T1000 (cell line): ENCODE data around the gene NEURL2.
A peak's percentile ranks its signal among the peaks of the same experiment; 100 is the strongest.
"Not testable (repeated sequence)": the region's sequence is repeated elsewhere in the genome, so short reads cannot be mapped to it uniquely, and the experiment has no call there.

ENCODE experiments used
- DNase-seq: peaks from one replicate; lab custom pipeline; 2025; ENCODE audit warnings: mixed read lengths; lab: John Stamatoyannopoulos, UW

Gene NEURL2, protein sequence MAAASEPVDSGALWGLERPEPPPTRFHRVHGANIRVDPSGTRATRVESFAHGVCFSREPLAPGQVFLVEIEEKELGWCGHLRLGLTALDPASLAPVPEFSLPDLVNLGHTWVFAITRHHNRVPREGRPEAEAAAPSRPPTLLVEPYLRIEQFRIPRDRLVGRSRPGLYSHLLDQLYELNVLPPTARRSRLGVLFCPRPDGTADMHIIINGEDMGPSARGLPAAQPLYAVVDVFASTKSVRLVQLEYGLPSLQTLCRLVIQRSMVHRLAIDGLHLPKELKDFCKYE

GRCh38 chr20:45890985-45891983 is at the start of gene NEURL2, which contains the start of gene CTSA:
Gene NEURL2, minus strand, starts transcription at chr20:45891208. Its CDS starts 217 bp downstream, at chr20:45890991.
Gene CTSA, plus strand, starts transcription at chr20:45891335. Its CDS starts 234 bp downstream, at chr20:45891569.
- DNase-seq: peak; percentile 95

- DNase-seq: no peak
These were observed 49.5 kb upstream of the NEURL2 start for GRCh38 chr20:45940469-45940868.

GRCh38 chr20:45940053-45940452 is 49.0 kb upstream of the NEURL2 start:
- DNase-seq: no peak

GRCh38 chr20:45938727-45939438 is 47.9 kb upstream of the NEURL2 start:
- DNase-seq: no peak

DNA sequence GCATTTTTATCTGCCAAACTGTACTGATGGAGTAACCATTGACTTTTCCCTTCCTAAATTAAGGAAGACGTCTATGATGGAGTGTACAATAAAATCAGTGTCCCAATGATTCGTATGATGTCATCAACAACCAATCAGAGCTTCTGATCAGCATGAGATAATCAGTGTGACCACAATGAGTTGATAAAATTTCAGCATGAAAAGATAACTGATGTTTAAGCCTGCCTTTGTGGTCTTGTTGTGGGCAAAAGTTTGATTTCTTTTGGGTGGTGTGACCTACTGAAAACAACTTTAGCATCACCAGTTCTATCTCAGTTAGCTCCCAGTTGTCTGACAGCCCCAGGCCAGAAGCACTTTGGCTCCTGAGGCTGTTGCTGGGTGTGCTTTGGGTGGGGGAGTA is 46.8 kb upstream of the NEURL2 start:
- DNase-seq: no peak

DNA sequence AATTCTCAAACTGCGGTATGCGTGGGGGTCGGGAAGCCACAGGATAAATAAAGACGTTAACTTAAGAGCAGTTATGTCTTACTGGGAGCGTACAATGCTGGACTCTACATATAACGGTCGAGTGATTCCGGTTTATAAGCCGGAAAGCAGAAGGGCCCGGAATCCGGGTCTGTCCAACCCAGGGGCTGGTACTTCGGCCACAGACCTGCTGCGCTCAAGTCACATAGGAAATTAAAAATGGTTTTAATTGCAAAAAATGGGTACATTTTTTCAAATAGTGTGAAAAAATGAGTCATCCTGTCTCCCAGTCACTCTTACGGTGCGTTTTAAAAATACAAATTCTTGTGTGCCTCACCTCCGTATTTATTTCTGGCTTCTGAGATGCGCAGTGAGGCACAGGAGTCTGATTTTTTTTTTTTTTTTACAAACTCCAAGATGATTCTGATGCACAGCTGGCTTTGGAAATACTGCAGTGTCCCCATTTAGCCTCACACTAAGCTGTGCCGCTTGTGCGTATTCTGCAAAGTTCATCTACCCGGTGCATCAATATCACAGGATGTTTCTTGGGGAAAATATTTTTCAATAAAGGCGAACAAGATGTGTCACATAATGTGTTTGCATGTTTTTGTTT is 44.5 kb upstream of the NEURL2 start:
- DNase-seq: no peak

GRCh38 chr20:45934586-45935415 is 43.8 kb upstream of the NEURL2 start, which contains the start of gene PCIF1:
Gene PCIF1, plus strand, starts transcription at chr20:45934683. Its CDS starts 4,317 bp downstream, at chr20:45939000.
- peak; percentile 99 for DNase-seq

- no peak for DNase-seq
These were observed 43.1 kb upstream of the NEURL2 start for GRCh38 chr20:45934046-45934585.

- peak; percentile 52 for DNase-seq
These were observed 42.4 kb upstream of the NEURL2 start for GRCh38 chr20:45933266-45934045.

- not testable (repeated sequence) for DNase-seq
These were observed 40.7 kb upstream of the NEURL2 start for GRCh38 chr20:45931680-45932079.

DNA sequence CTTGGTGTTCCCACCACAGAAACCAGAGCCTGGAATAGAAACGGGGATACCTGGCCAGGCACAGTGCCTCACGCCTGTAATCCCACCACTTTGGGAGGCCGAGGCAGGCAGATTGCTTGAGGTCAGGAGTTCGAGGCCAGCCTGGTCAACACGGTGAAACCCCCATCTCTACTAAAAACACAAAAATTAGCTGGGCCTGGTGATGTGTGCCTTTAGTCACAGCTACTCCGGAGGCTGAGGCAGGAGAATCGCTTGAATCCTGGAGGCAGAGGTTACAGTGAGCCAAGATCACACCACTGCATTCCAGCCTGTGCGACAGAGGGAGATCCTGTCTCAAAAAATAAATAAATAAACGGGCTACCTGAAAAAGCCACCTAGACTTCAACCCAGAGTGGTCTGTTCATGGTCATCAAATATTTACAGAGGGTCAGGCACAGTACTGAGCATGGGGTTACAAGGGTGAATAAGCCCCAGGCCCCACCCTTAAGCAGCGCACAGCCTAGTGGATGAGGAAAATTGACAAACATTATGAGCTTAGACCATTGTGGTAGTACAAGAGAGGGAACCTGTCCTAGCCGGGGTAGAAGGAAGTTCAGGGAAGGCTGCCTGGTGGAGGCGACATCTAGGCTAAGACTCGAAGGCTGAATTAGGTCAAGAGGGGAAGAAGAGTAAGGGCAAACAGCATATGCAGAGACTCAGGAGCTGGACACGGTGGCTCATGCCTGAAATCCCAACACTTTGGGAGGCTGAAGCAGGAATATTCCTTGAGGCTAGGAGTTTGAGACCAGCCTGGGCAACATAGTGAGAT is 36.3 kb upstream of the NEURL2 start:
- no peak for DNase-seq

GRCh38 chr20:45926731-45927070 is 35.7 kb upstream of the NEURL2 start:
- DNase-seq: no peak

DNA sequence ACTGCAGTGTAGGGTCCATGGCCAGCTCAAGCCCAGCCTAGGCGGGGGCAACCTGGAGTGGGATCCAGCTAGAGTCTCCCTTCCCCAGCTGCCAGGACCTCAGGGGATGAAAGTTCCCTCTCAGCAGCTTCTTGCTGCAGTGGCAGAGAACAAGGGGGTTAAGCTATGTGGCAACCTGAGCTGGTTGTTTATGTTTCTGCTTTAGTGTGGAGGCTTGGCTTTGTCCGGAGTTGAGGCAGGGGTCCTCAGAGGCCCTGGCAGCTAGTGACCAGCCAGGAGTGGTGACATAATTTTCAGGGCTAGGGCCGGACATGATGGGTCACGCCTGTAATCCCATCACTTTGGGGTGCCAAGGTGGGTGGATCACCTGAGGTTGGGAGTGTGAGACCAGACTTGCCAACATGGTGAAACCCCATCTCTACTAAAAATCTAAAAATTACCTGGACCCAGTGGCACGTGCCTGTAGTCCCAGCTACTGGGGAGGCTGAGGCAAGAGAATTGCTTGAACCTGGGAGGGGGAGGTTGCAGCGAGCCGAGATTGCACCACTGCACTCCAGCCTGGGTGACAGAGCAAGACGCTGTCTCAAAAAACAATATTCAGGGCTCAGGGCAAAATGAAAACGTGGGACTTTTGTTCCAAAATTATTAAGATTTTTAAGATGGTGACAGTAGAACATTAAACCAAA is 35.0 kb upstream of the NEURL2 start:
- no peak for DNase-seq

GRCh38 chr20:45924391-45925261 is 33.6 kb upstream of the NEURL2 start:
- no peak for DNase-seq

DNA sequence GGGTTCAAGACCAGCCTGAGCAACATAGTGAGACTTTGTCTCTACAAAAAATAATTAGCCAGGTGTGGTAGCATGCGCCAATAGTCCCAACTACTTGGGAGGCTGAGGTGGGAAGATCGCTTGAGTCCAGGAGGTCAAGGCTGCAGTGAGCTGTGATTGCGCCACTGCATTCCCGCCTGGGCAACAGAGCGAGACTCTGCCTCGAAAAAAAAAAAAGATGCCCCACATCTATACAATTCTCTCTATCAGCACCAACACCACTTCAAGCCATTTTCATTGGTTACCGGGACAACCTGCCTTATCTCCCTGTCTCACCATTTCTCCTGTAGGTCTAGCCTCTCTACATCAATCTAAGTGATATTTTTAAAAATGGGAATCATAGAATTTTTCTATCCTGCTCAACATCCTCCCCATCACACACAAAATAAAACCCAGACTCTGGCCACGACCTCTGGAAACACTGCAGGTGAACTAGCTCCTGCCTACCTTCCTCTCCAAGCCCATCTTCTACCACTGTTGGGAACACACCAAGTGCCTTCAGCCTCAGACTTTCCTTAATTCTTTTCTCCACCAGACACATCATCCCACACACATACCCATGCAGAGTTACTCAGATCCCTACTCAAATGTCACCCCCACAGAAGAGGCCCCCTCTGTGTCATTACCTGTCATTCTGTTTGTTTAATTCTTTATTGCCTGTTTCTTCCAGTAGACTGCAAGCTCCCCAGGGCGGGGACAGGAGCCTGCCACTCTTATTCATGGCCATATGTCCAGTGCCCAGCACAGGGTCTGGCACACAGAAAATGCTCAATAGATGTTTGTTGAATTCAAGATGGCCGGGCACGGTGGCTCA is 30.6 kb upstream of the NEURL2 start:
- no peak for DNase-seq
